Activated CD4-positive, alpha-beta T cell treated with anti-CD3 and anti-CD28 coated beads, Interleukin-10, Interleukin-2, amounts not matched to agents 100 ng/mL and 50 ng/mL, durations not matched to agents 16 hours and 8 hours (primary cell): ENCODE data around the gene OVOL2.

Experiments used
- DNase-seq: peaks from one replicate; pipeline ENCODE4 v3.0.0-alpha.2; 2020

Gene OVOL2

DNA sequence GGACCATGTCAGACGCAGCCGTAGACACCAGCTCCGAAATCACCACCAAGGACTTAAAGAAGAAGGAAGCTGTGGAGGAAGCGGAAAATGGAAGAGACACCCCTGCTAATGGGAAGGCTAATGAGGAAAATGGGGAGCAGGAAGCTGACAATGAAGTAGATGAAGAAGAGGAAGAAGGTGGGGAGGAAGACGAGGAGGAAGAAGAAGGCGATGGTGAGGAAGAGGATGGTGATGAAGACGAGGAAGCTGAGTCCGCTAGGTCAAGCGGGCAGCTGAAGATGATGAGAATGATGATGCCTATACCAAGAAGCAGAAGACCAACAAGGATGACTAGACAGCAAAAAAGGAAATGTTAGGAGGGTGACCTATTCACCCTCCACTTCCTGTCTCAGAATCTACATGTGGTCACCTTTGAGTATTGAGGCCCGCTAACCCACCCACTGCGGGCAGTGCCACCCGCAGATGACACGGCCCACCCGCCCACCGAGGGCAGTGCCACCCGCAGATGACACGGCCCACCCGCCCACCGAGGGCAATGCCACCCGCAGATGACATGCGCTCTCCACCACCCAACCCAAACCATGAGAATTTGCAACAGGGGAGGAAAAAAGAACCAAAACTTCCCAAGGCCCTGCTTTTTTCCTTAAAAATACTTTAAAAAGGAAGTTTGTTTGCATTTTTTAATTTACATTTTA is 45.6 kb downstream of the OVOL2 start:
- no peak for DNase-seq

DNA sequence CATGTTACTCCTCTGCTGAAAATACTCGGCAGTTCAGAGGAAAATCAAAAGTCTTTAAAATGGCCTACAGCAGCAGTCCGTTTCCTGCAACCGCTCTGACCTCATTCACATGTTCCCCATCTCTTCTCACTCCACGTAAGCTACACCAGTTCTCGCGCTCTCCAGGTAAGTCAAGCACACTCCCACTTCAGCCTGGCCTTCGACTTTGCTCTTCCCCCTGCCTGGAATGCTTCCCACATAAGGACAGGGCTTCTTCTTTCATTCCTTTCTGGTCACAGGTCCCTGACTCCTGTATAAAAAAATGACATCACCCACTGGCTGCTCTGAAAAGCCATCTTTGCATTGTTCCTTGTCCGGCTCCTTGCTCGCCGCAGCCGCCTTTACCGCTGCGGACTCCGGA is 46.2 kb downstream of the OVOL2 start:
- DNase-seq: no peak

DNA sequence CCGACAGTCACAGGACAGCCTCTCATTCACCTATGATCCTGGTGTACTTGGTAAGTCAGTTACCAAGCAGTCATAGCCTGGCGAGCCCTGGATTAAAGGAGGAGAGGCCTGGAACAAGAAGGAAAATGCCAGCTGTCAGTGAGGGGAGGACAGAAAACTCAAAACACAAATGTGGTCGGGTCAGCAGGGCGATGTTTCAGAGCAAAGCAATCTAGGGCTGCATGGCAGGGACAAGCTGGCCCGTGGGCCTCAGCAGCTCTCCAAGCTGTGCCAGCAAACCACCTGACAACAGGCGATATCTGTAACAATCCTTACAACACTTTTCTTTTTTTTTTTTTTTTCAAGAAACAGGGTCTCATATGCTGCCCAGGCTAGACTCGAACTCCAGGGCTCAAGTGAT is 48.6 kb downstream of the OVOL2 start:
- DNase-seq: no peak

DNA sequence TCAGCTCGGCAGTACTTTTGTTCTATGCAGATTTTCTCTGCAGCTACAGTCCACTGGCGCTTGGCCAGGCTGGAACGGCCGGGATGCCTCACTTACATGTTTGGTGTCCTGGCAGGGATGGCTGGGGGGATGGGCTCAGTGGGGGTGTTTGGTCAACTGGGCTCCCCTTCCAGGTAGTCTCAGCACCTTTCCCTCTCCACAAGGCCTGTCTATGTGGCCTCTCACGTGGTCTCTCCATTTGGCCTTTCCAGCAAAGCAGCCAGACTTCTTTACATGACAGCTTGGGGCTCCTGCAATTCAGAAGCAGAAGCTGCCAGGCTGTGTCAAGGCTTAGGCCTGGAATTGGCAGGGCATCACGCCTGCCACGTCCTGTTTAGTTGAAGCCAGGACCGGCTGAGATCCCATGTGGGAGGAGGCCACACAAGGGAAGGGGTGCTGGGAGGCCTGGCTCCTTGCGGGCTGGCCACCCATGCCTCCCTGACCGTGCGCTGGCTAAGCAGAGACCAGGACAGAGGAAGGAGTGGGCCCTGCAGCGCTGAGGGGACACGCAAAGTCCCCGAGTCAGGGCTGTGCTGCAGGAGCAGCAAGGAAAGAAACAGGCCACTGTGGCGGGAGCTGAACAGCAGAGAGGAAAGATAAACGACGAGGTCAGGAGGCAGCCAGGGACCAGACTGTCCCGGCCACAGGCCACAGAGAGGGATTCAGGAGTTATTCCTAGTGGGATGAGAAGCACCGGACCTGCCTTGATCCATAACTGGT is 50.0 kb downstream of the OVOL2 start:
- no peak for DNase-seq

DNA sequence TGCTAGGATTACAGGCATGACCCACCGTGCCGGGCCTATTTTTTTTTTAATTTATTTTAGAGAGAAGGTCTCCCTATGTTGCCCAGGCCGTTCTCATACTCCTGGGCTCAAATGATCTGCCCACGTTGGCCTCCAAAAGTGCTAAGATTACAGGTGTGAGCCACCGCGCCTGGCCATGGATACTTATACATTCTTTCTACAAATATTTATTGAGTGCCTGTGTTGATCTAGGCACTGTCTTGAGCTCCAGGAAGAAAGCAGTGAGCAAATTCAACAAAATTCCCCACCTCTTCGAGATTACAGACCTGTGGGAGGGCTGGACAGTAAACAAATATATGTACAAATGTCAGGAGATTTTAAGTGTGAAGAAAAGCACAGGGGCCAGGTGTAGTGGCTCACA is 51.0 kb downstream of the OVOL2 start:
- no peak for DNase-seq

DNA sequence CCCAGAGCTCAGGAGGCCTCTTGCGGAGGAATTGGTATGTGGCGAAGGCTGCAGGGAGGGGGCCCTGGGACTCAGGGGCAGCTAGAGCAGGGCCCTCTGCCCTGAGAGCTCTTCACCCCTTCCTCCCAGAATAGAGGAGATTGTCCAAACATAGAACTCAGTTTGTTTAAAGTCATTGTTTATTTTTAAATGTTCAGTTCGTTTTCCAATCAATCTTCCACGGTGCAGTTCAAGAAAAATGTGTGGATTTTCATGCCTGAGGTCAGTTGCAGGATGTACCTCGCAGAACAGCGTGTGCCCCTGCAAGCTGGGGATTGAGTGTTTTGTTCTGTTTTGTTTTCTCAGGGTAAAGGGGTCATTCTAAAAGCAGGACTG is 51.7 kb downstream of the OVOL2 start:
- DNase-seq: no peak

DNA sequence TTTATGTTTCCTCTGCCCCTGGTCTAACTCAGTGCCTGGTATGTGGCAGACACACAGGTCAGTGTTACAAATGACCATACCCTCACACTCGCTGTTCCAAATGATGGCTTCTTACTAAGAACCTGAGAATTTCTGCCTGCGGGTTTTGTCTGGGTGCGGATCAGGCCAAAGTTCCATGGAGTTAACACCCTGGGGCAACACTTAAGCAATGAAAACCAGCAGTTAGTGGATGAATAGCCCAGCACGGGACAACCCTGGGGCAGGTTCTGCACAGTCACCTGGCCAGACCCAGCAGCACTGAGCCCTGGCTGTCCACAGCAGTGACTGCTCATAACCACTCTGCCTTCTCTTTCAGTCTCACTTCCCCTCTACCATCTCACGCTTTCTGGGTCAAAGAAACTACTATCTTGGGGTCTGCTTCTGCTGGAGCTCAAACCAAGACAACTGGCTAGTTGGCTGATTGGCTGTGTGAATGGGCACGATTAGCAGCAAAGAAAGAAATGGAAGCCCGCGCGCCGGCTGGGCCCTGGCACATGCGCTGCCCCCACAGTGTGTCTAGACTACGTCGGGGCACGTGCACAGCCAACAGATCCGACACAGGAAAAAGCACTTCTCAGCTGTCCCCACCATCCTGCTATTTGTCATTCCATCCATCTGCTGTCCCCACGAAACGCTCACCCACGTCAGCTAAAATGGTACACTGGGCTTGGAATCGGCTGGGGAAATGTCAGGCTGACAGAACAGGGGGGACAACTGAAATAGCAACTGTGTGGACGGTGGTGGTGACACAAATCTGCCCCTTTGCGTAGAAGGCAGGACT is 52.3 kb downstream of the OVOL2 start:
- no peak for DNase-seq

DNA sequence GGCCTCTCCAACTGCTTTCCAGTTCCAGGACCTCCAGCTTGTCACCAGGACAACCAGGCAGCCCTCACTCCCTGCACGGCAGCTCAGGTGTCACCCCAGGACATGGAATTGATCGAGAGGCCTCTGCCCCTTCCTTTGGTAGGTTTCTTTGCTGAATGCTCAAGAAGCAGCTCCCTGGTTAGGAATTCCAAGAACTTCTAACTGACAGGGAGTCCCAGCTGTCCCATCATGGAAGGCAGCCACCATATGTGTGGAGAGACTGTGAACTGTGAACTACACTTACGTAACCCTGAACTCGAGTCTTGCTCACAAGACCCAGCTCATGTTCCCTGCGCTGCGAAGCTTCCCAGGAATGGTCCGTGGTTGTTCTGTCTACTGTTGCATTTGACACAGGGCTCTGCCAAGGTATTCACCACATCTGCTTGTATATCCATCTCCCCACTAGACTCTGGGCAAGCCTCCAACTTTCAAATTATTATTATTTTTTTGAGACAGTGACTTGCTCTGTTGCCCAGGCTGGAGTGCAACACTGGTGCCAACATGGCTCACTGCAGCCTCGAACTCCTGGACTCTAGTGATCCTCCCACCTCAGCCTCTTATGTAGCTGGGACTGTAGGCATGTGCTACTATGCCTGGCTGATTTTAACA is 53.2 kb downstream of the OVOL2 start:
- no peak for DNase-seq

DNA sequence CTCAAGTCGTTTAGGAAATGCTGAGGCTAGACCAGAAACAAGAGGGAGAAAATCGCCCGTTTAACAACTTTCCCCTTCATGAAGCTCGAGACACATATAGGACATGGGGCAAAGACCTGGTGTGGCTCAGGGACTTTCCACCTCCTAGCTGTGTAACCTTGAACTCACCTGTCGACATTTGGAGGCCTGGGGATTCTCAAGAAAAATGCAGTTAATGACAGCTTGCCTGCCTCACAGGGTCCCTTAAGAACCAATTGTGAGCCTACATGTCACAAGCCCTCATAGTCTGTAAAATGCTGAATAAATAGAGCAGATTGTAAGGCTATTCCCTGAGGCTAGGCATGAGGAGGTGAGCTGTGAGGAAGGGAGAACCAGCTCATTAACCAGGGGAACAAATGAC is 53.8 kb downstream of the OVOL2 start:
- no peak for DNase-seq

DNA sequence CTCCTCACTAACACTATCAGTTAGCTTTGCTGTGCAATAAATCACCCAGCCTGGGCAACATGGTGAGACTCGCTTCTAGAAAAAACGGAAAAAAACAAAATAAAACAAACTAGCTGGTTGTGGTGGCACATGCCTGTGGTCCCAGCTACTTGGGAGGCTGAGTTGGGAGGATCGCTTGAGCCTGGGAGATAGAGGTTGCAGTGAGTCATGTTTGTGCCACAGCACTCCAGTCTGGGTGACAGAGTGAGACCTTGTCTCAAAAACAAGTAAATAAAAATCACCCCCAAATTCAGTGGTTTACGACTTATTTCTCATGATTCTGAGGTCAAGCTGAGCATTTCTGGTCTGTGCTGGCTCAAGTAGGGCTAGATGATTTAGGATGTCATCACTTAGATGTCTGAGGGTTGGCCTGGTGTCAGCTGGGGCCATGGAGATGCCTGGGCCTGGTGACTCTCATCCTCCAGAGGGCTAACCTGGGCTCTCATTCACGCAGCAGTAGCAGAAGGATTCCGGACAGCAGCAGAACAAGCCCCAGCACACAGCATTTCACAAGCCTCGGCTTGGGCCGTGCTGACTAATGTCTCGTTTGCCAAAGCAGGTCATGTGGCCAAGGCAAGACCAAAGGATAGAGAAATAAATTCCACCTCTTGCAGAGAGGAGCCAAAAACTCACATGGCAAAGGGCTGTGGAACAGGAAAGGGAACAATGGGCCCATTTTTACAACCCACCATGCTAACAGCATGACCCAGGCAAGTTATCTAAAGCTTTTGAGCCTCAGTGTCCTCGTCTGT is 56.4 kb downstream of the OVOL2 start:
- DNase-seq: no peak

DNA sequence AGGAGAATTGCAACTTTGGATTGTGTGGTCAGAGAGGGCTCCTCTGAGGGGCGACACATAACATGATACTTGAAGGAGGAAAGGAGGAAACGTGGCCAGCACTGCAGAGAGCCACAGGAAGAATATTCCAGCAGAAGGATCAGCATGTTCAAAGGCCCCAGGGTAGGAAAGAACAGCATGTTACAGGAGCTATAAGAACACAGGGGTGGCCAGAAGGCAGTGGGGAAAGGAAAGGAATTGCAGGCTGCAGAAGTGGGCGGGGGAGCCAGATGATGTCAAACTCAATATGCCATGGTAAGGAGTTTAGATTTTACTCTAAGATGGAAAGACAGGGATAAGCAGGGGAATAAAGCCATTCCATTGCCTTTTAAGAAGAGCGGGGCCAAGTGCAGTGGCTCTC is 58.1 kb downstream of the OVOL2 start:
- no peak for DNase-seq

DNA sequence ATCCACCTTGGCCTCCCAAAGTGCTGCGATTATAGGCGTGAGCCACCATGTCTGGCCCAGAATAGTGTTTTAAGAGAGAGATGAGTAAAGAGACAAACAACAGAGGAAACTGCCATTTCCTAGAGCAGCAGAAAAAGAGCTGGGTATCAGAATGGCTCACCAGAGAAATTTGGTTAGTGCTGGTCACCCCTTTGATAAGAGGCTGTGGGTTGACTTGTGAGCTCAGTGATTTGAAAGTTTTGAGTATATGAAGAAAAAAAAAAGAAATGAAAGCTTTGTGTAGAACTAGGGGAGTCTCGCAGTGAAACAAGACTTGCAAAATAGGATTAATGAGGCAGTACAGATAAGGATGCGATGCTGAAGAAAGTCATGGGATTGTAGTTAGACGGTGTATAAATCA is 59.3 kb downstream of the OVOL2 start:
- DNase-seq: no peak

DNA sequence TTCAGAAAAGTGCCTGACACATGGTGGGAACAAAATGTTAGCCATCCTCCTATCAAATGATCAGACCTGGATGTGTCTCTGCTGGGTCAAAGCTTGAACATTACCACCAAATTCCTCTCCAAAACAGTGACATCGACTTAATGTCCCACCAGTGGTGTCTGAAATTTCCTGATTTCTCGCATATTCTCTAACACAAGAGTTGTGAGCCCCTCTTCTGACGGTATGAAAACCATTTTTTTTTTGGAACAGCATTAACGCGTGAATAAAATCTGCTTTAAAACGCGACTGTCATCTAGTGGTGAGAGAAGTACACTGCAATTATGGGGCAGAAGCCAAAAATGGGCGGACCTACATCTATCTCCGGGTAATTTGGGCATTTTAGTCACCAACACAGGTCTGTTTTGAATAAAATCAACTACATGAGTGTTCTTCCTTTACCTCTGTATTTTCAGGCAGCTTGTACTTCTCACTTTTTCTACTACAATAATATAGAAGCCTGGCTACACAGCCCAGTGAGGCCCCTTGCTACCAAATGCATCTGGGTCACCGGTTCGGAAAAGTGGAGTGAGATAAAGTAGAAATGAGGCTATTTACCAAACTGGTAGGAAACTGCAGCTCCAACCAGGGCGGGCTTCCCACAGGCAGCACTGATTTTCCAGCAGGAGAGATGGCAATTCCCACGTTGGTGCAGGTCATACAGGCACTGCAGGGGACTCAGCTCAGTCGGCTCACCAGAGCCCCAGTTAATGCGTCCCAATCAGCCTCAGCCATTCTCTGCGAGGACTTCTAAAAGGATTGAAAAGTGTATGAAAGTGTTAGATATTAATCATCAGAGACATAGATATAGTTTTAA is 61.5 kb downstream of the OVOL2 start:
- DNase-seq: peak; percentile 64

DNA sequence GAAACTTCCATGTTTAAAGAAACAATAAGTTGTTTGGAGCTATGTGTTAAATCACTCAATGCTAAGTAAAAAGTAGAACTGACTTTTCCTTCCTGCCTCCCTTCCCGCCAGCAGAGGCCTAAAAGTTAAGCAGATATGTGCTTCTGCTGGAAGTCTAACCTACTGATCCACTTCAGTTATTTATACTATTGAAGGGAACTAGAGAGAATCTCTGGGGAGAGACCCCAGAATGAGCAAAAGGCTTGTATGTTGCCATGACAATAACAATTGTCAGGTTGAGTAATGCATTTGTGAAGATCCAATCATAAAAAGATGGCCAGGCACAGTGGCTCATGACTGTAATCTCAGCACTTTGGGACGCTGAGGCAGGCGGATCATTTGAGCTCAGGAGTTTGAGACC is 64.2 kb downstream of the OVOL2 start:
- no peak for DNase-seq

DNA sequence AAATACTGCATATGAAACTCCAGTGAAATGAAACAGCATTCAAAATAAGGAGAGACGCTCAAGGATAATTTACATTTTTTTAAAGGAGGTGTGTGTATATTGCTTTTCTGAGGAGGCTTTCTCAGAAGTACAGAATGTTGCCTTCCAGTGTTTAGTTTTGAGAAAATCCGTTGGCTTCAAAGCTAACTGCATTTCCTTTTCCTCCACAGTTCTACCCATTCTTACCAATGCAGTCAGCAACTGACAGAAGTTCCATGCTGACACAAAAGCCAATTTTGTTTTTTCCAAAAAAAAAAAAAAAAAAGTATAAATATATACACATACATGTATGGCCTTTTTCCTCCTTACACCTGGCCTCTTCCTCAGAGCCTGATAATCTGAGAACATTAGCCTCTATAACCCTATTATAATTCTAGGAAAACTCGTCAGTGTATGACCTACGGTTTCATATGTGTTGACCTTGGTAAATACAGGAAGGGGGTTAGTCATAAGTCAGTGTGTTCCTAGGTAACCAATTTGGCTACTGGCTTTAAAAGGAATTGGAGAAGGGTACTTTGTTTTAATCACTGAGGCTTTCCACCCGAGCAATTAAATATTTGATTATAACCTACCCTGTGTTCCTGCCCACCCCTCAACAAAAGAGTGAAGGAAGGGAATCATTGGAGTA is 64.7 kb downstream of the OVOL2 start:
- DNase-seq: peak; percentile 55

DNA sequence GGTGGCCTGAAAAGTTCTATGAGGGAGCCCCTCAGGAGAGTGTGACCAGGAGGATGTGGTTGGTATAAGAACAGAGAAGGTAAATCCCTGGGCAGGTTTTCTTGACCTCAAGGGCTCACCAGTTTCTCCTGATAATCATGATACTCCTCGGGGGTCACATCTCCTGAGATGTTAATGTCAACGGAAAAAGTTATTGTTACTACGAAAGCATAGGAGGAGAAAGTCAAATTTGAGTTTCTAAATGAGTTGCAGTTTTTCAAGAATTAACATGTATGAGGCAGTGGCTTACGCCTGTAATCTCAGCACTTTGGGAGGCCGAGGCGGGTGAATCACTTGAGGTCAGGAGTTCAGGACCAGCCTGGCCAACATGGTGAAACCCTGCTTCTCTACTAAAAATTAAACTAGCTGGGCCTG is 65.5 kb downstream of the OVOL2 start:
- DNase-seq: peak; percentile 82

DNA sequence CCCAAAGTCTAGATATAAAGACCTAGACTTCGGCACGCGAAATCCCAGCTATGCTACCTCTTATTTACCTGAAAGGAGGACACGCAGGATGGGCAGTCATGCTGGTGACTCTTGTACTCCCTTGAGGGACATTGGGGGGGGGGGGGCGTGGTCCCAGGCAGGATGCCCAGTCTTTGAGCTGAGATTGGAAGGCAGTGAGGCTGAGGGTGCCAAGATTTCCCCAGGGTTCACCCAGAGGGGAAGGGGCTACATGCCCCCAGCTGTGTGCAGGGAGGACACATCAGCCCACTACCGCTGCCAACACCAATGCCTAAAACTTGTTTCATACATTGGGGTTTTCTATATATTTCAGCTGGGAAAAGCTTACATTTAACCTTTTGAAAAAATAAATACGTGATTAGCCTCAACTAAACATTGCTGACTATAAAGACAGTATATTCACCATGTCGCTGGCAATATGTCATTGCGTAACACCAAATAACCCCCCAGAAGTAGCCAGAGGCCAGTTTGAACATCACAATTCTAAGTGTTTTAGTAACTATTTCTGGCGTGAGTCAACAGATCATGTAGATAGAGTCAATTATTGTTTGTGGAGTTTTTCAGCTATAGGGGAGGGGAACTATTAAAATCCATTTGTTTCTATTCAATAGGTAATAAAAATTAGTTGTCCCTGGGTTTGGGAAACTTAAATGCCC is 67.3 kb downstream of the OVOL2 start:
- no peak for DNase-seq

DNA sequence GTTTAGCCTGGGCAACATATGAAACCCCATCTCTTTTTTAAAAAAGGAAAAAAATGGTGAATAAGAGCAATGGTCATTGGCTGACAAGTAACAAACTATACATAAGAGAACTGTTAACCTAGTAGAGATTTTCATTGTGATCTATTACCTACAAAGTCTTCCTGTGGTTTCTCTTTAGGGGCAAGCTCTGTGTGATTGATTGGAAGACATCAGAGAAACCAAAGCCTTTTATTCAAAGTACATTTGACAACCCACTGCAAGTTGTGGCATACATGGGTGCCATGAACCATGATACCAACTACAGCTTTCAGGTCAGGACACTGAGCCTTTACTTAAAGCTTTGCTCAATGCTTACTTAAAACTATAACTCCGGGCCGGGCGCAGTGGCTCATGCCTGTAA is 69.7 kb downstream of the OVOL2 start:
- no peak for DNase-seq

DNA sequence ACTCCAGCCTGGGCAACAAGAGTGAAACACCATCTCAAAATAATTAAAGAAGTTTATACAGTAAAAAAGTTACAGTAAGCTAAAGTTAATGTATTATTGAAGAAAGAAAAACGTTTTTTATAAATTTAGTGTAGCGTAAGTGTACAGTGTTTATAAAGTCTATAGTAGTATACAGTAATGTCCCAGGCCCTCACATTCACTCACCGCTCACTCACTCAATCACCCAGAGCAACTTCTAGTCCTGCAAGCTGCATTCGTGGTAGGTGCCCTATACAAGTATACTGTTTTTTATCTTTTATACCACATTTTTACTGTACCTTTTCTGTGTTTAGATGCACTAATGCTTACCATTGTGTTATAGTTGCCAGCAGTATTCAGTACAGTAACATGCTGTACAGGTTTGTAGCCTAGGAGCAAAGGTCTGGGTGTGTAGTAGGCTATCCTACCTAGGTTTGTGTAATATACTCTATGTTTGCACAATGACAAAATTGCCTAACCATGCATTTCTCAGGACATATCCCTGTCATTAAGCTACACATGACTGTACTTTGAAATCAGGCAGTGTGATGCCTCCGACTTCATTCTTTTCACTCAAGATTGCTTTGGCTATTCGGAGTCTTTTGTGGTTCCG is 72.2 kb downstream of the OVOL2 start:
- DNase-seq: no peak

DNA sequence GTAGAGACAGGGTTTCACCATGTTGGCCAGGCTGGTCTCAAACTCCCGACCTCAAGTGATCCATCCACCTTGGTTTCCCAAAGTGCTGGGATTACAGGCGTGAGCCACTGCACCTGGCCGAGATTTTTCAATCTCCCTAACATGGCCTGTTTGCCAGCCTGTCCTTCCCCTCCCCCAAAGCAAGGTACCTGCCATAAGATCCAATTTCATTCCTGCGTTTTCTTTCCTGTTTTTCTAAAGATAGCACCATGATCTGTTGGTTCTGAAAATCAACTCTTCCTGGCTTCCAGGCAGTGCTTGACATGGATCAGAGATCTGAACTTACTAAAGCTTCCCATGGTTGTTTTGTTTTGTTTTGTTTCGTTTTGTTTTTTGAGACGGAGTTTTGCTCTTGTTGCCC is 81.4 kb downstream of the OVOL2 start:
- no peak for DNase-seq
